SK-N-SH treated with all-trans-retinoic acid at 6 μM for 48 hours (cell line): ENCODE results near the gene DNAJC28.

Experiments
- ATAC-seq: fragments of 200-7000 bp; cut with Tn5 transposase; 3 replicates; pipeline ENCODE4 v1.9.1; 2020; ENCODE audit warnings: mild to moderate bottlenecking, moderate library complexity
- ARNTL ChIP-seq: fragments of 450-650 bp; formaldehyde crosslinking; IDR thresholded peaks from 2 replicates; pipeline ENCODE4 v1.5.0; 2020; ENCODE audit warnings: low read depth, mild to moderate bottlenecking, moderate library complexity, borderline replicate concordance
- BACH2 ChIP-seq: fragments of 250-450 bp; sonication (Bioruptor Pico); IDR thresholded peaks from 2 replicates; pipeline ENCODE4 v1.9.0; 2021; ENCODE audit warnings: mild to moderate bottlenecking, borderline replicate concordance
- CSDC2 ChIP-seq: fragments of 250-450 bp; sonication (Bioruptor Pico); IDR thresholded peaks from 2 replicates; pipeline ENCODE4 v1.5.0; 2020; ENCODE audit warnings: mild to moderate bottlenecking, moderate library complexity
- ESRRG ChIP-seq: fragments of 250-450 bp; sonication (Bioruptor Pico); IDR thresholded peaks from 2 replicates; pipeline ENCODE4 v1.6.1; 2021; ENCODE audit warnings: mild to moderate bottlenecking
- GLIS3 ChIP-seq: fragments of 250-450 bp; sonication (Bioruptor Pico); IDR thresholded peaks from 2 replicates; pipeline ENCODE4 v1.5.0; 2020; ENCODE audit warnings: mild to moderate bottlenecking, moderate library complexity
- ISL1 ChIP-seq: fragments of 250-450 bp; sonication (Bioruptor Pico); IDR thresholded peaks from 2 replicates; pipeline ENCODE4 v2.1.2; 2022; ENCODE audit warnings: mild to moderate bottlenecking, moderate library complexity
- OSR1 ChIP-seq: fragments of 250-450 bp; sonication (Bioruptor Pico); IDR thresholded peaks from 2 replicates; pipeline ENCODE4 v1.8.0; 2022; ENCODE audit warnings: moderate library complexity, mild to moderate bottlenecking, inconsistent platforms
- PPARA ChIP-seq: fragments of 250-450 bp; sonication (Bioruptor Pico); IDR thresholded peaks from 2 replicates; pipeline ENCODE4 v1.5.0; 2020; ENCODE audit warnings: mild to moderate bottlenecking, borderline replicate concordance
- RARB ChIP-seq: fragments of 250-450 bp; sonication (Bioruptor Pico); IDR thresholded peaks from 2 replicates; pipeline ENCODE4 v1.8.0; 2021; ENCODE audit warnings: mild to moderate bottlenecking, moderate library complexity
- SNAI2 ChIP-seq: fragments of 250-450 bp; sonication (Bioruptor Pico); IDR thresholded peaks from 2 replicates; pipeline ENCODE4 v1.5.0; 2020; ENCODE audit warnings: mild to moderate bottlenecking, moderate library complexity
- TCF4 ChIP-seq: fragments of 250-450 bp; sonication (Bioruptor Pico); IDR thresholded peaks from 2 replicates; pipeline ENCODE4 v1.8.0; 2021; ENCODE audit warnings: mild to moderate bottlenecking, moderate library complexity, borderline replicate concordance
- TOX ChIP-seq: fragments of 250-450 bp; sonication (Bioruptor Pico); IDR thresholded peaks from 2 replicates; pipeline ENCODE4 v1.8.0; 2021; ENCODE audit warnings: mild to moderate bottlenecking, moderate library complexity, borderline replicate concordance
- ZC3H10 ChIP-seq: fragments of 250-450 bp; sonication (Bioruptor Pico); IDR thresholded peaks from 2 replicates; pipeline ENCODE4 v1.5.1; 2021; ENCODE audit warnings: mild to moderate bottlenecking, moderate library complexity
- ZFP3 ChIP-seq: fragments of 250-450 bp; sonication (Bioruptor Pico); IDR thresholded peaks from 2 replicates; pipeline ENCODE4 v1.5.0; 2020; ENCODE audit warnings: mild to moderate bottlenecking, moderate library complexity
- ZFP30 ChIP-seq: fragments of 450-650 bp; formaldehyde crosslinking; IDR thresholded peaks from 2 replicates; pipeline ENCODE4 v1.5.0; 2022; ENCODE audit warnings: mild to moderate bottlenecking, moderate library complexity
- ZNF70 ChIP-seq: fragments of 450-650 bp; formaldehyde crosslinking; IDR thresholded peaks from 2 replicates; pipeline ENCODE4 v1.5.0; 2020; ENCODE audit warnings: mild to moderate bottlenecking, moderate library complexity
- ZNF8 ChIP-seq: fragments of 450-650 bp; formaldehyde crosslinking; IDR thresholded peaks from 2 replicates; pipeline ENCODE4 v1.5.0; 2020; ENCODE audit warnings: mild to moderate bottlenecking, moderate library complexity
- TF ChIP-seq, protein P1 (sequence below): fragments of 250-450 bp; sonication (Bioruptor Pico); IDR thresholded peaks from 2 replicates; pipeline ENCODE4 v1.8.0; 2020; ENCODE audit warnings: mild to moderate bottlenecking, moderate library complexity, borderline replicate concordance
- TF ChIP-seq, protein P2 (sequence below): fragments of 250-450 bp; sonication (Bioruptor Pico); IDR thresholded peaks from 2 replicates; pipeline ENCODE4 v1.8.0; 2021; ENCODE audit warnings: low read depth, mild to moderate bottlenecking, moderate library complexity, borderline replicate concordance
- TF ChIP-seq, protein P3 (sequence below): fragments of 250-450 bp; sonication (Bioruptor Pico); IDR thresholded peaks from 2 replicates; pipeline ENCODE4 v1.5.1; 2021; ENCODE audit warnings: mild to moderate bottlenecking, moderate library complexity
- TF ChIP-seq, protein P4 (sequence below): fragments of 250-450 bp; sonication (Bioruptor Pico); IDR thresholded peaks from 2 replicates; pipeline ENCODE4 v1.5.1; 2020; ENCODE audit warnings: low read depth, mild to moderate bottlenecking, moderate library complexity
- TF ChIP-seq, protein P5 (sequence below): fragments of 250-450 bp; sonication (Bioruptor Pico); IDR thresholded peaks from 2 replicates; pipeline ENCODE4 v1.5.0; 2020; ENCODE audit warnings: mild to moderate bottlenecking, moderate library complexity

The DNAJC28 gene

DNA sequence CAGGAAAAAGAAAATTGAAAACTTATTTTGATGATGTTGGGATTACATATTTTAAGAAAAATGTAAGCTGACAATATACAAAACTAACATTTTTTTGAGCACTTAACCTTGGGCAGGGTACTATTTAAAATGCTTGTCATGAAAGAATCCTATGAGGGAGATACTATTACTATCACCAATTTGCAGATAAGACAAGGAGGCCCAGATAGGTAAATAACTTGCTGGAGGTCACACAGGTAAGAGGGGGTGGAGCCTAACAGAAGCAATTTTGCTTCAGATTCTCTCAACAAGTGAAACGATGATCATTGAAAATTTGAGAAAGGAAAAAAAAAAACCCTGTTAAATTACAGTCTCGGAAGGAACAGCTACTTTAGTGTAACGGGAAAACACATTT lies 49.2 kb upstream of the DNAJC28 start:
- ATAC-seq = no peak
- TF ChIP-seq ZNF70 (CRISPR knock-in tag) (no peak), OSR1 (CRISPR knock-in tag) (no peak), CSDC2 (CRISPR knock-in tag) (no peak), TCF4 (CRISPR knock-in tag) (no peak), ZC3H10 (CRISPR knock-in tag) (no peak), RARB (no peak), BACH2 (CRISPR knock-in tag) (no peak), ISL1 (CRISPR knock-in tag) (no peak), SNAI2 (CRISPR knock-in tag) (no peak), TOX (no peak), ZFP3 (CRISPR knock-in tag) (no peak), ARNTL (CRISPR knock-in tag) (no peak)
- TF ChIP-seq, protein P1, sequence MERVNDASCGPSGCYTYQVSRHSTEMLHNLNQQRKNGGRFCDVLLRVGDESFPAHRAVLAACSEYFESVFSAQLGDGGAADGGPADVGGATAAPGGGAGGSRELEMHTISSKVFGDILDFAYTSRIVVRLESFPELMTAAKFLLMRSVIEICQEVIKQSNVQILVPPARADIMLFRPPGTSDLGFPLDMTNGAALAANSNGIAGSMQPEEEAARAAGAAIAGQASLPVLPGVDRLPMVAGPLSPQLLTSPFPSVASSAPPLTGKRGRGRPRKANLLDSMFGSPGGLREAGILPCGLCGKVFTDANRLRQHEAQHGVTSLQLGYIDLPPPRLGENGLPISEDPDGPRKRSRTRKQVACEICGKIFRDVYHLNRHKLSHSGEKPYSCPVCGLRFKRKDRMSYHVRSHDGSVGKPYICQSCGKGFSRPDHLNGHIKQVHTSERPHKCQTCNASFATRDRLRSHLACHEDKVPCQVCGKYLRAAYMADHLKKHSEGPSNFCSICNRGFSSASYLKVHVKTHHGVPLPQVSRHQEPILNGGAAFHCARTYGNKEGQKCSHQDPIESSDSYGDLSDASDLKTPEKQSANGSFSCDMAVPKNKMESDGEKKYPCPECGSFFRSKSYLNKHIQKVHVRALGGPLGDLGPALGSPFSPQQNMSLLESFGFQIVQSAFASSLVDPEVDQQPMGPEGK (CRISPR knock-in tag) = no peak
- TF ChIP-seq, protein P2, sequence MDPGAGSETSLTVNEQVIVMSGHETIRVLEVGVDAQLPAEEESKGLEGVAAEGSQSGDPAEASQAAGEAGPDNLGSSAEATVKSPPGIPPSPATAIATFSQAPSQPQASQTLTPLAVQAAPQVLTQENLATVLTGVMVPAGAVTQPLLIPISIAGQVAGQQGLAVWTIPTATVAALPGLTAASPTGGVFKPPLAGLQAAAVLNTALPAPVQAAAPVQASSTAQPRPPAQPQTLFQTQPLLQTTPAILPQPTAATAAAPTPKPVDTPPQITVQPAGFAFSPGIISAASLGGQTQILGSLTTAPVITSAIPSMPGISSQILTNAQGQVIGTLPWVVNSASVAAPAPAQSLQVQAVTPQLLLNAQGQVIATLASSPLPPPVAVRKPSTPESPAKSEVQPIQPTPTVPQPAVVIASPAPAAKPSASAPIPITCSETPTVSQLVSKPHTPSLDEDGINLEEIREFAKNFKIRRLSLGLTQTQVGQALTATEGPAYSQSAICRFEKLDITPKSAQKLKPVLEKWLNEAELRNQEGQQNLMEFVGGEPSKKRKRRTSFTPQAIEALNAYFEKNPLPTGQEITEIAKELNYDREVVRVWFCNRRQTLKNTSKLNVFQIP (CRISPR knock-in tag) = no peak
- TF ChIP-seq, protein P3, sequence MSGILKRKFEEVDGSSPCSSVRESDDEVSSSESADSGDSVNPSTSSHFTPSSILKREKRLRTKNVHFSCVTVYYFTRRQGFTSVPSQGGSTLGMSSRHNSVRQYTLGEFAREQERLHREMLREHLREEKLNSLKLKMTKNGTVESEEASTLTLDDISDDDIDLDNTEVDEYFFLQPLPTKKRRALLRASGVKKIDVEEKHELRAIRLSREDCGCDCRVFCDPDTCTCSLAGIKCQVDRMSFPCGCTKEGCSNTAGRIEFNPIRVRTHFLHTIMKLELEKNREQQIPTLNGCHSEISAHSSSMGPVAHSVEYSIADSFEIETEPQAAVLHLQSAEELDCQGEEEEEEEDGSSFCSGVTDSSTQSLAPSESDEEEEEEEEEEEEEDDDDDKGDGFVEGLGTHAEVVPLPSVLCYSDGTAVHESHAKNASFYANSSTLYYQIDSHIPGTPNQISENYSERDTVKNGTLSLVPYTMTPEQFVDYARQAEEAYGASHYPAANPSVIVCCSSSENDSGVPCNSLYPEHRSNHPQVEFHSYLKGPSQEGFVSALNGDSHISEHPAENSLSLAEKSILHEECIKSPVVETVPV = no peak

DNA sequence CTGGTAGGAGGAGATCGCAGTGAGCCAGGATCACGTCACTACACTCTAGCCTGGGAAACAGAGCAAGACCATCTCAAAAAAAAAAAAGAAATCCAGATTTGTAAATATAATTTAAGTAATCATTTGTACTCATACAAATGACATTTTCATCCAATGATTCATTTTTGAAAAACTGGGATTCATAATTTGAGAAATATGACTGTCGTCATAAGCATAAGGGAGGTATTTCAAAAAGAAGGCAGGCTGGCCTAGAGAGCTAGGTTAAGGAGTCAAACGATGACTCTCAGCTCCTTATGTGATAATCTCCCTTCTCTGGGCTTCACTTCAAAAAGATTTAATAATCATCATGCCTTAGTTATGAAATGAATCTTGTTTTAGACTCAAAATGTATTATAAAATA lies 48.1 kb upstream of the DNAJC28 start:
- no peak for TF ChIP-seq ZC3H10 (CRISPR knock-in tag)
- no peak for TF ChIP-seq BACH2 (CRISPR knock-in tag)
- no peak for TF ChIP-seq RARB
- TF ChIP-seq, protein P4, sequence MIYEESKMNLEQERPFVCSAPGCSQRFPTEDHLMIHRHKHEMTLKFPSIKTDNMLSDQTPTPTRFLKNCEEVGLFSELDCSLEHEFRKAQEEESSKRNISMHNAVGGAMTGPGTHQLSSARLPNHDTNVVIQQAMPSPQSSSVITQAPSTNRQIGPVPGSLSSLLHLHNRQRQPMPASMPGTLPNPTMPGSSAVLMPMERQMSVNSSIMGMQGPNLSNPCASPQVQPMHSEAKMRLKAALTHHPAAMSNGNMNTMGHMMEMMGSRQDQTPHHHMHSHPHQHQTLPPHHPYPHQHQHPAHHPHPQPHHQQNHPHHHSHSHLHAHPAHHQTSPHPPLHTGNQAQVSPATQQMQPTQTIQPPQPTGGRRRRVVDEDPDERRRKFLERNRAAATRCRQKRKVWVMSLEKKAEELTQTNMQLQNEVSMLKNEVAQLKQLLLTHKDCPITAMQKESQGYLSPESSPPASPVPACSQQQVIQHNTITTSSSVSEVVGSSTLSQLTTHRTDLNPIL (CRISPR knock-in tag) = no peak
- no peak for TF ChIP-seq ESRRG (CRISPR knock-in tag)
- TF ChIP-seq, protein P1 (CRISPR knock-in tag) = no peak
- TF ChIP-seq PPARA = no peak
- TF ChIP-seq TOX = no peak
- TF ChIP-seq, protein P3 = no peak
- no peak for TF ChIP-seq GLIS3 (CRISPR knock-in tag)
- no peak for TF ChIP-seq CSDC2 (CRISPR knock-in tag)
- no peak for TF ChIP-seq ZNF8 (CRISPR knock-in tag)
- no peak for TF ChIP-seq OSR1 (CRISPR knock-in tag)
- TF ChIP-seq TCF4 (CRISPR knock-in tag) = no peak

DNA sequence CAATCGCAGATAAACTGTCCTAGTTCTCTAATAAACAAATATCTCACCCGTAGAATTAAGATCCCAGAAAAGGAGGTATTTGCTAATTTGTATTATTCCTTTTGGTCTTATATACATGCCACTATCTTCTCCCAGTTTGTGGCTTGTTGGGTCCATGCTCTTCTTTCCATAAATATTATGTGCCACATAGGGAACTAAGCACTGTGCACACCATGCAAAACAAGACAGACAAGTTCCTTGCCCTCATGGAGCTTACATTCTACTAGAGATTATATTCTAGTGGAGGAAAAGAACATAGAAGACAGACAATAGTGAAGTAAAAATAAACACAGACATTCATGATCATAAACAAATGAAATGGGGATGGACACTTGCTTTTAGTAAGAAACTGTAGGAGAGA lies 45.7 kb upstream of the DNAJC28 start:
- ATAC-seq = no peak
- no peak for TF ChIP-seq ARNTL (CRISPR knock-in tag)
- TF ChIP-seq, protein P5, sequence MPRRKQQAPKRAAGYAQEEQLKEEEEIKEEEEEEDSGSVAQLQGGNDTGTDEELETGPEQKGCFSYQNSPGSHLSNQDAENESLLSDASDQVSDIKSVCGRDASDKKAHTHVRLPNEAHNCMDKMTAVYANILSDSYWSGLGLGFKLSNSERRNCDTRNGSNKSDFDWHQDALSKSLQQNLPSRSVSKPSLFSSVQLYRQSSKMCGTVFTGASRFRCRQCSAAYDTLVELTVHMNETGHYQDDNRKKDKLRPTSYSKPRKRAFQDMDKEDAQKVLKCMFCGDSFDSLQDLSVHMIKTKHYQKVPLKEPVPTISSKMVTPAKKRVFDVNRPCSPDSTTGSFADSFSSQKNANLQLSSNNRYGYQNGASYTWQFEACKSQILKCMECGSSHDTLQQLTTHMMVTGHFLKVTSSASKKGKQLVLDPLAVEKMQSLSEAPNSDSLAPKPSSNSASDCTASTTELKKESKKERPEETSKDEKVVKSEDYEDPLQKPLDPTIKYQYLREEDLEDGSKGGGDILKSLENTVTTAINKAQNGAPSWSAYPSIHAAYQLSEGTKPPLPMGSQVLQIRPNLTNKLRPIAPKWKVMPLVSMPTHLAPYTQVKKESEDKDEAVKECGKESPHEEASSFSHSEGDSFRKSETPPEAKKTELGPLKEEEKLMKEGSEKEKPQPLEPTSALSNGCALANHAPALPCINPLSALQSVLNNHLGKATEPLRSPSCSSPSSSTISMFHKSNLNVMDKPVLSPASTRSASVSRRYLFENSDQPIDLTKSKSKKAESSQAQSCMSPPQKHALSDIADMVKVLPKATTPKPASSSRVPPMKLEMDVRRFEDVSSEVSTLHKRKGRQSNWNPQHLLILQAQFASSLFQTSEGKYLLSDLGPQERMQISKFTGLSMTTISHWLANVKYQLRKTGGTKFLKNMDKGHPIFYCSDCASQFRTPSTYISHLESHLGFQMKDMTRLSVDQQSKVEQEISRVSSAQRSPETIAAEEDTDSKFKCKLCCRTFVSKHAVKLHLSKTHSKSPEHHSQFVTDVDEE (CRISPR knock-in tag) = no peak
- no peak for TF ChIP-seq BACH2 (CRISPR knock-in tag)
- TF ChIP-seq OSR1 (CRISPR knock-in tag) = no peak
- TF ChIP-seq, protein P2 (CRISPR knock-in tag) = no peak
- no peak for TF ChIP-seq TOX
- TF ChIP-seq TCF4 (CRISPR knock-in tag) = no peak
- no peak for TF ChIP-seq ISL1 (CRISPR knock-in tag)
- no peak for TF ChIP-seq ESRRG (CRISPR knock-in tag)
- no peak for TF ChIP-seq ZFP30 (CRISPR knock-in tag)
- TF ChIP-seq ZC3H10 (CRISPR knock-in tag) = no peak

More for the DNA sequence above, 48.1 kb upstream of the DNAJC28 start:
- no peak for ATAC-seq
